ENCODE measurements around the gene AMER2.

- no peak for TF ChIP-seq POLR2A (IDR thresholded peaks at IDR 0.05)
- TF ChIP-seq CTCF (IDR thresholded peaks at IDR 0.05) = no peak
Observed at GRCh38 chr13:25177636-25178035, 5.5 kb upstream of the AMER2 start.
